HepG2 (cell line): ENCODE data around the gene TMBIM6. TPM values are rescaled to one million over a fixed set of nuclear protein-coding genes. Genes with fewer than 3 reads are reported as not detected.

Experiments used
- ARID2 ChIP-seq: sonication (generic); formaldehyde crosslinking; IDR thresholded peaks from 2 replicates; pipeline ENCODE4 v1.8.1; 2022; ENCODE audit warnings: mild to moderate bottlenecking, missing genetic modification reagents, borderline replicate concordance
- BRD4 ChIP-seq: sonication (generic); formaldehyde crosslinking; IDR thresholded peaks from 2 replicates; pipeline ENCODE4 v1.4.0; 2020; ENCODE audit warnings: missing genetic modification reagents
- FOXJ3 ChIP-seq: sonication (generic); formaldehyde crosslinking; IDR thresholded peaks from 2 replicates; pipeline ENCODE4 v1.4.0; 2020; ENCODE audit warnings: missing genetic modification reagents, mild to moderate bottlenecking, borderline replicate concordance
- HNF4A ChIP-seq: sonication (generic); formaldehyde crosslinking; IDR thresholded peaks from 2 replicates; pipeline ENCODE4 v1.4.0; 2020; ENCODE audit warnings: missing genetic modification reagents
- KLF16 ChIP-seq, 2 experiments: sonication (generic) in 1 of 2; formaldehyde crosslinking in 1 of 2; IDR thresholded peaks; 2 replicates each; pipeline versions ENCODE4 v1.6.1 to v1.8.0; 2016 to 2023; ENCODE audit warnings: missing genetic modification reagents in 2 of 2, missing compliant biosample characterization in 1 of 2
- MAZ ChIP-seq, 2 experiments: sonication (generic) in 1 of 2; formaldehyde crosslinking in 1 of 2; IDR thresholded peaks; 2 replicates each; pipeline versions ENCODE4 v1.5.0 to v1.6.1; 2012 to 2020; ENCODE audit warnings: low read depth in 2 of 2, mild to moderate bottlenecking in 2 of 2, borderline replicate concordance in 1 of 2, improper control_type of control experiment in 1 of 2, low read length in 1 of 2, missing genetic modification reagents in 1 of 2, moderate library complexity in 1 of 2
- MLLT10 ChIP-seq: sonication (generic); formaldehyde crosslinking; IDR thresholded peaks from 2 replicates; pipeline ENCODE4 v1.4.0; 2020; ENCODE audit warnings: missing genetic modification reagents
- MTF2 ChIP-seq: sonication (generic); formaldehyde crosslinking; IDR thresholded peaks from 2 replicates; pipeline ENCODE4 v1.5.0; 2020; ENCODE audit warnings: missing genetic modification reagents, borderline replicate concordance
- NR2C2 ChIP-seq: sonication (generic); formaldehyde crosslinking; IDR thresholded peaks from 2 replicates; pipeline ENCODE4 v1.4.0; 2020; ENCODE audit warnings: missing genetic modification reagents, mild to moderate bottlenecking, moderate library complexity, borderline replicate concordance
- RORA ChIP-seq: sonication (generic); formaldehyde crosslinking; IDR thresholded peaks from 2 replicates; pipeline ENCODE4 v1.5.0; 2020; ENCODE audit warnings: mild to moderate bottlenecking, missing genetic modification reagents, moderate library complexity
- STAT5B ChIP-seq: sonication (generic); formaldehyde crosslinking; IDR thresholded peaks from 2 replicates; pipeline ENCODE4 v1.4.0; 2020; ENCODE audit warnings: missing genetic modification reagents
- ZBTB20 ChIP-seq: sonication (generic); formaldehyde crosslinking; IDR thresholded peaks from 2 replicates; pipeline ENCODE4 v1.8.1; 2023; ENCODE audit warnings: missing genetic modification reagents, low read depth, mild to moderate bottlenecking, borderline replicate concordance
- ZNF12 ChIP-seq: sonication (generic); formaldehyde crosslinking; IDR thresholded peaks from 2 replicates; pipeline ENCODE4 v1.5.0; 2020; ENCODE audit warnings: missing genetic modification reagents
- ZNF232 ChIP-seq: sonication (generic); formaldehyde crosslinking; IDR thresholded peaks from 2 replicates; pipeline ENCODE4 v1.4.0; 2020; ENCODE audit warnings: missing genetic modification reagents, borderline replicate concordance
- polyA plus RNA-seq, 8 experiments: library from polyadenylated mRNA; depleted of rRNA in 3 of 8; stranded (reverse) in 7 of 8; unstranded in 1 of 8; fragments of >200 nt; fragmentation: Illumina TruSeq in 4 of 8; extraction: Trizol in 4 of 8; gene quantifications; 2 replicates each; pipeline versions ENCODE4 v1.2.1 to v1.2.3, GENCODE V29; 2011 to 2016; ENCODE audit warnings: low read depth in 4 of 8, missing spikeins in 1 of 8, mixed read lengths in 1 of 8; ENCODE audit not compliant: insufficient read depth in 1 of 8
- total RNA-seq, 5 experiments: library from RNA; depleted of rRNA; stranded (reverse); fragments of >200 nt; fragmentation: Illumina TruSeq; extraction: Trizol; gene quantifications; 2 replicates each; pipeline ENCODE4 v1.2.3, GENCODE V29; 2016; ENCODE audit warnings: low read depth in 1 of 5
- TF ChIP-seq, protein P1 (sequence below): sonication (generic); formaldehyde crosslinking; IDR thresholded peaks from 2 replicates; pipeline ENCODE4 v1.9.0; 2021; ENCODE audit warnings: missing genetic modification reagents, borderline replicate concordance
- TF ChIP-seq, protein P2 (sequence below): sonication (generic); formaldehyde crosslinking; IDR thresholded peaks from 2 replicates; pipeline ENCODE4 v1.4.0; 2020; ENCODE audit warnings: missing genetic modification reagents, mild to moderate bottlenecking, borderline replicate concordance
- TF ChIP-seq, protein P3 (sequence below): IDR thresholded peaks from 2 replicates; pipeline ENCODE4 v1.6.1; 2012; ENCODE audit warnings: low read depth, low read length, improper control_type of control experiment
- TF ChIP-seq, protein P4 (sequence below): sonication (generic); formaldehyde crosslinking; conservative IDR thresholded peaks from 2 replicates; pipeline ENCODE4 v1.4.0; 2020; ENCODE audit warnings: missing genetic modification reagents
- TF ChIP-seq, protein P5 (sequence below): sonication (generic); formaldehyde crosslinking; IDR thresholded peaks from 2 replicates; pipeline ENCODE4 v1.5.0; 2020; ENCODE audit warnings: mild to moderate bottlenecking, missing genetic modification reagents

The TMBIM6 gene
- total and polyA plus RNA-seq, 2 of the 13 experiments (the other 11 are each of a cell fraction or from before 2014, with no cell fraction given): 412 to 468 TPM

DNA sequence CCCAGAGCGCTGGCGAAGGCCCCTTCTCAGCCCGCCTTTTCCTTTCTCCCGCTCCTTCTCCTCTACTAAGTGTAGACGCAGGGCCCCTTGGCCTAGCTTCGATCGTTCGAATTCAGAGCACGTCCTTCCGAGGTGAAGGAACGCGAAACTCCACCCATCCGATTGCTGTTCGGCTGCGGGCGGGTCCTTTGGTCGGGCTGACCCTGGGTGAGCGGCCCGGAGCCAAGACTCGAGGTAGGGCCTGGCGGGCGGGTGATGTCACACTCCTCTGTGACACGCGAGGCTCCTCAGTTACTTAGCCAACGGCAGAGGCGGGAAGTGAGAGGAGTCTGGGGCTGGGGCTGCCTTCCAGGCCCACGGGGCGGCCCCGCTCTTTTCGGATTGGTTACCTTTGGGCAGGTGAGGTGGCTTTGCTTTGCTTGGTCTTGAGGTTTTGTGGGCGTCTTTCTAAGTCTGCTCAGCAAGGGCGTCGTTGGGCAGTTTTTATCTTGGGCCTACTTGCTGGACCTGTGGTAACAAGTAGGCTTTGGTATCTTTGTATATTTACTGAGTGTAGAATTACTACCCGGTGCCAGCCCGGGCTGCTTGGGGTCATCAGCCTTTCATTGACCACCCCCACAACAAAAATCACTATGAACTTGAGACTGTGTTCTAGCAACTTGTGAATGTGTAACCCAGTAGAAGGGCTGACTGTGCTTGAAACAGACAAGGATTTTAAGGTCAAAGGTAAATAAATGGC, 694 bp downstream of the TMBIM6 start (continued):
- TF ChIP-seq, protein P1, sequence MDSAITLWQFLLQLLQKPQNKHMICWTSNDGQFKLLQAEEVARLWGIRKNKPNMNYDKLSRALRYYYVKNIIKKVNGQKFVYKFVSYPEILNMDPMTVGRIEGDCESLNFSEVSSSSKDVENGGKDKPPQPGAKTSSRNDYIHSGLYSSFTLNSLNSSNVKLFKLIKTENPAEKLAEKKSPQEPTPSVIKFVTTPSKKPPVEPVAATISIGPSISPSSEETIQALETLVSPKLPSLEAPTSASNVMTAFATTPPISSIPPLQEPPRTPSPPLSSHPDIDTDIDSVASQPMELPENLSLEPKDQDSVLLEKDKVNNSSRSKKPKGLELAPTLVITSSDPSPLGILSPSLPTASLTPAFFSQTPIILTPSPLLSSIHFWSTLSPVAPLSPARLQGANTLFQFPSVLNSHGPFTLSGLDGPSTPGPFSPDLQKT (CRISPR knock-in tag): no peak
- peak; percentile 82; the same call in 1 of the 2 replicates for TF ChIP-seq NR2C2 (CRISPR knock-in tag)
- TF ChIP-seq, protein P2, sequence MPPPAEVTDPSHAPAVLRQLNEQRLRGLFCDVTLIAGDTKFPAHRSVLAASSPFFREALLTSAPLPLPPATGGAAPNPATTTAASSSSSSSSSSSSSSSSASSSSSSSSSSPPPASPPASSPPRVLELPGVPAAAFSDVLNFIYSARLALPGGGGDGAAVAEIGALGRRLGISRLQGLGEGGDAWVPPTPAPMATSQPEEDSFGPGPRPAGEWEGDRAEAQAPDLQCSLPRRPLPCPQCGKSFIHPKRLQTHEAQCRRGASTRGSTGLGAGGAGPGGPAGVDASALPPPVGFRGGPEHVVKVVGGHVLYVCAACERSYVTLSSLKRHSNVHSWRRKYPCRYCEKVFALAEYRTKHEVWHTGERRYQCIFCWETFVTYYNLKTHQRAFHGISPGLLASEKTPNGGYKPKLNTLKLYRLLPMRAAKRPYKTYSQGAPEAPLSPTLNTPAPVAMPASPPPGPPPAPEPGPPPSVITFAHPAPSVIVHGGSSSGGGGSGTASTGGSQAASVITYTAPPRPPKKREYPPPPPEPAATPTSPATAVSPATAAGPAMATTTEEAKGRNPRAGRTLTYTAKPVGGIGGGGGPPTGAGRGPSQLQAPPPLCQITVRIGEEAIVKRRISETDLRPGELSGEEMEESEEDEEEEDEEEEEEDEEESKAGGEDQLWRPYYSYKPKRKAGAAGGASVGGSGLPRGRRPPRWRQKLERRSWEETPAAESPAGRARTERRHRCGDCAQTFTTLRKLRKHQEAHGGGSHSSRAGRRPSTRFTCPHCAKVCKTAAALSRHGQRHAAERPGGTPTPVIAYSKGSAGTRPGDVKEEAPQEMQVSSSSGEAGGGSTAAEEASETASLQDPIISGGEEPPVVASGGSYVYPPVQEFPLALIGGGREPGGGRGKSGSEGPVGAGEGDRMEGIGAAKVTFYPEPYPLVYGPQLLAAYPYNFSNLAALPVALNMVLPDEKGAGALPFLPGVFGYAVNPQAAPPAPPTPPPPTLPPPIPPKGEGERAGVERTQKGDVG (CRISPR knock-in tag): no peak
- TF ChIP-seq, protein P3, sequence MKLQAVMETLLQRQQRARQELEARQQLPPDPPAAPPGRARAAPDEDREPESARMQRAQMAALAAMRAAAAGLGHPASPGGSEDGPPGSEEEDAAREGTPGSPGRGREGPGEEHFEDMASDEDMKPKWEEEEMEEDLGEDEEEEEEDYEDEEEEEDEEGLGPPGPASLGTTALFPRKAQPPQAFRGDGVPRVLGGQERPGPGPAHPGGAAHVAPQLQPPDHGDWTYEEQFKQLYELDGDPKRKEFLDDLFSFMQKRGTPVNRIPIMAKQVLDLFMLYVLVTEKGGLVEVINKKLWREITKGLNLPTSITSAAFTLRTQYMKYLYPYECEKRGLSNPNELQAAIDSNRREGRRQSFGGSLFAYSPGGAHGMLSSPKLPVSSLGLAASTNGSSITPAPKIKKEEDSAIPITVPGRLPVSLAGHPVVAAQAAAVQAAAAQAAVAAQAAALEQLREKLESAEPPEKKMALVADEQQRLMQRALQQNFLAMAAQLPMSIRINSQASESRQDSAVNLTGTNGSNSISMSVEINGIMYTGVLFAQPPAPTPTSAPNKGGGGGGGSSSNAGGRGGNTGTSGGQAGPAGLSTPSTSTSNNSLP: no peak
- TF ChIP-seq STAT5B (CRISPR knock-in tag): no peak
- TF ChIP-seq, protein P4, sequence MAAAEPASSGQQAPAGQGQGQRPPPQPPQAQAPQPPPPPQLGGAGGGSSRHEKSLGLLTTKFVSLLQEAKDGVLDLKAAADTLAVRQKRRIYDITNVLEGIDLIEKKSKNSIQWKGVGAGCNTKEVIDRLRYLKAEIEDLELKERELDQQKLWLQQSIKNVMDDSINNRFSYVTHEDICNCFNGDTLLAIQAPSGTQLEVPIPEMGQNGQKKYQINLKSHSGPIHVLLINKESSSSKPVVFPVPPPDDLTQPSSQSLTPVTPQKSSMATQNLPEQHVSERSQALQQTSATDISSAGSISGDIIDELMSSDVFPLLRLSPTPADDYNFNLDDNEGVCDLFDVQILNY (CRISPR knock-in tag): no peak
- no peak for TF ChIP-seq RORA
- no peak for TF ChIP-seq ARID2
- TF ChIP-seq, protein P5, sequence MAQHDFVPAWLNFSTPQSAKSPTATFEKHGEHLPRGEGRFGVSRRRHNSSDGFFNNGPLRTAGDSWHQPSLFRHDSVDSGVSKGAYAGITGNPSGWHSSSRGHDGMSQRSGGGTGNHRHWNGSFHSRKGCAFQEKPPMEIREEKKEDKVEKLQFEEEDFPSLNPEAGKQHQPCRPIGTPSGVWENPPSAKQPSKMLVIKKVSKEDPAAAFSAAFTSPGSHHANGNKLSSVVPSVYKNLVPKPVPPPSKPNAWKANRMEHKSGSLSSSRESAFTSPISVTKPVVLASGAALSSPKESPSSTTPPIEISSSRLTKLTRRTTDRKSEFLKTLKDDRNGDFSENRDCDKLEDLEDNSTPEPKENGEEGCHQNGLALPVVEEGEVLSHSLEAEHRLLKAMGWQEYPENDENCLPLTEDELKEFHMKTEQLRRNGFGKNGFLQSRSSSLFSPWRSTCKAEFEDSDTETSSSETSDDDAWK (CRISPR knock-in tag): no peak
- peak; percentile 65; the same call in 1 of the 2 replicates for TF ChIP-seq FOXJ3 (CRISPR knock-in tag)
- TF ChIP-seq ZNF12 (CRISPR knock-in tag): no peak
- no peak for TF ChIP-seq MTF2 (CRISPR knock-in tag)
- no peak for TF ChIP-seq ZNF232
- no peak for TF ChIP-seq BRD4 (CRISPR knock-in tag)
- TF ChIP-seq HNF4A: peak; percentile 64
- TF ChIP-seq MLLT10 (CRISPR knock-in tag): no peak
- no peak for TF ChIP-seq MAZ (IDR thresholded peaks at IDR 0.05; ENCODE audit: borderline replicate concordance, low read depth, low read length)
- TF ChIP-seq MAZ (CRISPR knock-in tag; IDR thresholded peaks at IDR 0.05; ENCODE audit: low read depth): no peak
- no peak for TF ChIP-seq ZBTB20
- no peak for TF ChIP-seq KLF16 (CRISPR knock-in tag; IDR thresholded peaks at IDR 0.05)
